HG03342 (cell line): ENCODE measurements around the gene CDT1.

ENCODE experiments used
- ATAC-seq: cut with Tn5 transposase; IDR thresholded peaks from one replicate; pipeline ENCODE4 v1.9.1; 2021; ENCODE audit warnings: mild to moderate bottlenecking, moderate library complexity; ENCODE audit not compliant: unreplicated experiment

CDT1 gene

GRCh38 chr16:88854306-88855111, 50.9 kb downstream of the CDT1 start:
- no peak for ATAC-seq

GRCh38 chr16:88855176-88855575, 51.6 kb downstream of the CDT1 start:
- ATAC-seq = no peak

GRCh38 chr16:88855736-88856121, 52.1 kb downstream of the CDT1 start:
- no peak for ATAC-seq

GRCh38 chr16:88856122-88856827, 52.7 kb downstream of the CDT1 start:
- no peak for ATAC-seq

- ATAC-seq = peak; percentile 72
Observed at GRCh38 chr16:88856828-88857727, 53.5 kb downstream of the CDT1 start, which contains the start of the genes GALNS and TRAPPC2L. Gene GALNS, minus strand, starts transcription at chr16:88856947. Its CDS starts 70 bp downstream, at chr16:88856877. Gene TRAPPC2L, plus strand, starts transcription at chr16:88857127. Its CDS starts 24 bp downstream, at chr16:88857151.

- ATAC-seq = no peak
Observed at GRCh38 chr16:88857728-88858339, 54.2 kb downstream of the CDT1 start.
